Kidney epithelial cell (primary cell): Measurements from ENCODE around the gene BBIP1. TPM values are rescaled to one million over a fixed set of nuclear protein-coding genes. Genes with fewer than 3 reads are reported as not detected.

Source experiments
- DNase-seq: peaks from one replicate; pipeline ENCODE4 v3.0.0-alpha.2; 2010; ENCODE audit warnings: low read depth
- H3K27me3 ChIP-seq: 2 replicates; pipeline ENCODE4 v1.6.0; 2011; ENCODE audit warnings: low read length; ENCODE audit not compliant: control insufficient read depth, insufficient read depth
- H3K36me3 ChIP-seq: 2 replicates; pipeline ENCODE4 v1.5.1; 2011; ENCODE audit warnings: low read length; ENCODE audit not compliant: control insufficient read depth, insufficient read depth
- H3K4me3 ChIP-seq: 2 replicates; pipeline ENCODE4 v1.5.1; 2011; ENCODE audit warnings: low read depth, mild to moderate bottlenecking, control low read depth, low read length
- CTCF ChIP-seq: IDR thresholded peaks from 2 replicates; pipeline ENCODE4 v1.5.1; 2011; ENCODE audit warnings: mild to moderate bottlenecking, moderate library complexity, low read length, control low read depth, inconsistent platforms; ENCODE audit not compliant: insufficient read depth, poor library complexity, severe bottlenecking
- total RNA-seq: library from RNA; depleted of rRNA; stranded (reverse); fragments of >200 nt; gene quantifications from 2 replicates; pipeline ENCODE4 v1.2.3, GENCODE V29; 2015

Gene BBIP1
- total RNA-seq, 1 donor from 2014 or later, result 24.7 TPM

- DNase-seq, result no peak
- Histone ChIP-seq H3K36me3 (no peaks in the 10 kb centered on the region), H3K27me3 (no peaks in the 10 kb centered on the region), H3K4me3 (no peak overlapping the region)
- no peak for TF ChIP-seq CTCF
Observed at GRCh38 chr10:110900983-110901382, 18.0 kb downstream of the BBIP1 start.

GRCh38 chr10:110898391-110898790, 20.6 kb downstream of the BBIP1 start:
- H3K36me3 ChIP-seq, result no peaks in the 10 kb centered on the region
- no peaks in the 10 kb centered on the region for H3K27me3 ChIP-seq
- no peak for TF ChIP-seq CTCF
- DNase-seq, result no peak
- H3K4me3 ChIP-seq, result no peak overlapping the region

- H3K4me3 ChIP-seq, result no peak overlapping the region
- no peak for DNase-seq
- TF ChIP-seq CTCF, result no peak
- peaks cover 1% of the 10 kb centered on the region for H3K36me3 ChIP-seq
- no peaks in the 10 kb centered on the region for H3K27me3 ChIP-seq
Observed at GRCh38 chr10:110897184-110897583, 21.8 kb downstream of the BBIP1 start.

GRCh38 chr10:110893559-110894179, 25.3 kb downstream of the BBIP1 start:
- Histone ChIP-seq H3K4me3 (no peak overlapping the region), H3K27me3 (no peaks in the 10 kb centered on the region), H3K36me3 (peaks cover 1% of the 10 kb centered on the region)
- peak; percentile 45 for TF ChIP-seq CTCF
- no peak for DNase-seq

GRCh38 chr10:110892602-110893288, 26.2 kb downstream of the BBIP1 start:
- Histone ChIP-seq H3K36me3 (peaks cover 1% of the 10 kb centered on the region), H3K27me3 (no peaks in the 10 kb centered on the region)
- no peak for DNase-seq

More at GRCh38 chr10:110892602-110893288, 26.2 kb downstream of the BBIP1 start:
- H3K4me3 ChIP-seq, result no peak overlapping the region
- TF ChIP-seq CTCF, result no peak
